NCI-H510A (cell line): ENCODE data around the gene DIP2C.
"Not testable (repeated sequence)": the region's sequence is repeated elsewhere in the genome, so short reads cannot be mapped to it uniquely, and the experiment has no call there.

ENCODE experiments used
- DNase-seq: peaks from one replicate; lab custom pipeline; 2025; lab: John Stamatoyannopoulos, UW

The DIP2C gene

GRCh38 chr10:373015-373414, 316.5 kb downstream of the DIP2C start:
- no peak for DNase-seq

GRCh38 chr10:372566-372965, 316.9 kb downstream of the DIP2C start:
- DNase-seq: no peak

- DNase-seq: no peak
These were observed 318.0 kb downstream of the DIP2C start for GRCh38 chr10:371515-371914.

- no peak for DNase-seq
These were observed 319.0 kb downstream of the DIP2C start for GRCh38 chr10:370449-370825.

GRCh38 chr10:369684-370448, 319.6 kb downstream of the DIP2C start:
- no peak for DNase-seq

- no peak for DNase-seq
These were observed 320.2 kb downstream of the DIP2C start for GRCh38 chr10:369221-369683.

GRCh38 chr10:368579-369220, 320.8 kb downstream of the DIP2C start:
- DNase-seq: no peak

GRCh38 chr10:368107-368506, 321.4 kb downstream of the DIP2C start:
- DNase-seq: not testable (repeated sequence)

- no peak for DNase-seq
These were observed 321.8 kb downstream of the DIP2C start for GRCh38 chr10:367636-368035.

- no peak for DNase-seq
These were observed 323.3 kb downstream of the DIP2C start for GRCh38 chr10:366186-366585.

GRCh38 chr10:364267-364775, 325.1 kb downstream of the DIP2C start:
- no peak for DNase-seq

- DNase-seq: no peak
These were observed 326.3 kb downstream of the DIP2C start for GRCh38 chr10:363152-363551.

- no peak for DNase-seq
These were observed 328.0 kb downstream of the DIP2C start for GRCh38 chr10:361203-362081.

- DNase-seq: no peak
These were observed 328.8 kb downstream of the DIP2C start for GRCh38 chr10:360653-361052.

- no peak for DNase-seq
These were observed 329.7 kb downstream of the DIP2C start for GRCh38 chr10:359762-360161.

GRCh38 chr10:359093-359492, 330.4 kb downstream of the DIP2C start:
- DNase-seq: no peak

GRCh38 chr10:357201-357950, 332.1 kb downstream of the DIP2C start:
- DNase-seq: no peak

GRCh38 chr10:356452-356851, 333.0 kb downstream of the DIP2C start:
- DNase-seq: no peak

GRCh38 chr10:354901-355617, 334.4 kb downstream of the DIP2C start:
- no peak for DNase-seq

GRCh38 chr10:352476-353235, 336.8 kb downstream of the DIP2C start:
- no peak for DNase-seq
